GM21576 (cell line): ENCODE data around the gene C1orf159.
"Not testable (repeated sequence)": the region's sequence is repeated elsewhere in the genome, so short reads cannot be mapped to it uniquely, and the experiment has no call there.

Experiments
- ATAC-seq: cut with Tn5 transposase; IDR thresholded peaks from one replicate; pipeline ENCODE4 v1.9.1; 2021; ENCODE audit warnings: mild to moderate bottlenecking, moderate library complexity; ENCODE audit not compliant: unreplicated experiment

C1orf159 gene

GRCh38 chr1:1058088-1058905, 57.6 kb downstream of the C1orf159 start:
- ATAC-seq = no peak

- not testable (repeated sequence) for ATAC-seq
Measured at GRCh38 chr1:1057769-1058087, 58.2 kb downstream of the C1orf159 start.

GRCh38 chr1:1055841-1056736, 59.8 kb downstream of the C1orf159 start:
- ATAC-seq = no peak

GRCh38 chr1:1054971-1055370, 60.9 kb downstream of the C1orf159 start:
- no peak for ATAC-seq

- no peak for ATAC-seq
Measured at GRCh38 chr1:1054099-1054700, 61.7 kb downstream of the C1orf159 start.

GRCh38 chr1:1053682-1054081, 62.2 kb downstream of the C1orf159 start:
- no peak for ATAC-seq

- no peak for ATAC-seq
Measured at GRCh38 chr1:1053022-1053421, 62.9 kb downstream of the C1orf159 start.

GRCh38 chr1:1052003-1052840, 63.7 kb downstream of the C1orf159 start:
- ATAC-seq = no peak

GRCh38 chr1:1051127-1051810, 64.6 kb downstream of the C1orf159 start:
- ATAC-seq = no peak

- no peak for ATAC-seq
Measured at GRCh38 chr1:1050577-1051052, 65.3 kb downstream of the C1orf159 start.

- ATAC-seq = no peak
Measured at GRCh38 chr1:1049318-1050165, 66.3 kb downstream of the C1orf159 start.

- ATAC-seq = no peak
Measured at GRCh38 chr1:1048765-1049164, 67.1 kb downstream of the C1orf159 start.

GRCh38 chr1:1047963-1048362, 67.9 kb downstream of the C1orf159 start:
- no peak for ATAC-seq

- ATAC-seq = no peak
Measured at GRCh38 chr1:1047407-1047806, 68.5 kb downstream of the C1orf159 start.

GRCh38 chr1:1046767-1047166, 69.1 kb downstream of the C1orf159 start:
- no peak for ATAC-seq

GRCh38 chr1:1046243-1046642, 69.6 kb downstream of the C1orf159 start:
- no peak for ATAC-seq

- ATAC-seq = no peak
Measured at GRCh38 chr1:1045129-1045528, 70.8 kb downstream of the C1orf159 start.

GRCh38 chr1:1044455-1045078, 71.3 kb downstream of the C1orf159 start:
- no peak for ATAC-seq

GRCh38 chr1:1043921-1044320, 72.0 kb downstream of the C1orf159 start:
- no peak for ATAC-seq
